Stimulated activated CD4-positive, alpha-beta T cell treated with anti-CD3 and anti-CD28 coated beads, Interleukin-12 subunit alpha, Interleukin-12 subunit beta, amount 100 ng/mL, for 4 hours (primary cell): Measurements from ENCODE around the gene KRT79.

Experiments used
- DNase-seq: peaks from one replicate; pipeline ENCODE4 v3.0.0-alpha.2; 2020

The KRT79 gene

DNA sequence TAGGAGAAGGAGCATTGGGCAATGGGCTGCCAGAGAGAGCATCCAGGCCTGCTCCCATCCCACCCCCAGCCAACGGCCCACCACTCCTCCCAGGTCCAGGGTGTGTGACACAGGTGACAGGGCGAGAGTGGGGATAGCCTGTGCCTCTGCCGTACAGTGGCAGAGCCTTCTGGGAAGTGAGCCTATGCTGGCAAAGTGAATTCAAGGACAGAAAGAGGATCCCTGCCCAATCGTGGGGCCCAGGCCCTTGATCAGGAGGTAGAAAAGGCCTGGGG lies 553 bp upstream of the KRT79 start:
- no peak for DNase-seq

DNA sequence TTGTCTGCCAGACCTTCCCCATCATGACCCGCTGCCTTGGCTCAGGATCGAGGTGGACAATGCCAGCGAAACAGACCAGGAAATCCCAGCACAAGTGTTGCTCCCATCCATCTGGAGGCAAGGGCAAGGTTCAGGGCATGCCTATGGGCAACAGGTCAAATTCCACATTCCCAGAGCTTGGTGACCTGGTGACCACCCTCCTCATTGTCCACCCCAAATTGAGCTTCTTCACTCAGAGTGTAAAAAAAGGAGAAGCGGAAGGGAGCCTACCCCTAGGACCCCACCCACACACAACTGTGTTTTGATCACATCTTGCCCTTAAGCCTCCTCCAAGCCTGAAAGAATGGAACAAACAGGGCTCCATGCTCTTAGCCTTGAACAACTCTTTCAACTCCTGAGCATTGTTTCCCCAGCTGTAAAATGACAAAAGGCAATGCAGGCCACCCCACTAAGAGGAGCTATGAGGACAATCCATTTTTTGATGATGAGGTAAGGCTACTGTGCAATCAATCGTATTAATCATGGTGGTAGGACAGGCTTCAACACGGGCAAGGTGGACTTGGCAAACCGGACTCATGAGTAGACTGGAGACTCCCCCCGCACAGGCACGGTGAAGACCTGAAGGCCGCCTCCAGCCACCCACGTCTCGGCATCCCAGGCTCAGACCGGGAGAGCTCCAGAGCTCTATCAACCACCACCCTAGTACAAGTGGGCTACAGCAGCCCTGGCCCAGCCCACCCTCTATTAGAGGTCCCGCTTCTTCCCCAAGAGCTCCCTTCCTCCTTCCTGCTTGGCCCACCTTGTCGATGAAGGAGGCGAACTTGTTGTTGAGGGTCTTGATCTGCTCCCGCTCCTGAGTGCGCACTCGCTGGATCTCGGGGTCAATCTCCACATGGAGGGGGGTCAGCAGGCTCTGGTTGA lies 866 bp downstream of the KRT79 start:
- no peak for DNase-seq

GRCh38 chr12:52832451-52832850 lies 1.7 kb downstream of the KRT79 start:
- DNase-seq, result no peak

DNA sequence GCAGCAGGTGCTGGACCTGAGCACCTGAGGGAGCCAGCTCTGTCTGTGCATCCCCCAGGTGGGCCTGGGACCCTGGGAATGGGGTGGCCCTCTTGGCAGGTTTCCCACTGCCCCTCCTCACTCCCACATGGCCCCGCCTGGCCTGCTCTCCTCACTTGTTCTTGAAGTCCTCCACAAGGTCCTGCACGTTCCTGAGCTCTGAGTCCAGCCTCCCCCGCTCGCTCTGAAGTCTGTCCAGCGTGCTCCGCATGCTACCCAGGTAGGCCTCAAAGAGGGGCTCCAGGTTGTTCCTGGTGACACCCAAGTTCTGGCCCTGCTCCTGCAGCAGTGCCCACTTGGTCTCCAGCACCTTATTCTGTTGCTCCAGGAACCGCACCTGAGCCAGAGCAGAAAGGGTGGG lies 2.9 kb downstream of the KRT79 start:
- no peak for DNase-seq

GRCh38 chr12:52829986-52830770 lies 3.9 kb downstream of the KRT79 start:
- DNase-seq, result no peak

GRCh38 chr12:52828591-52829021 lies 5.5 kb downstream of the KRT79 start:
- no peak for DNase-seq

DNA sequence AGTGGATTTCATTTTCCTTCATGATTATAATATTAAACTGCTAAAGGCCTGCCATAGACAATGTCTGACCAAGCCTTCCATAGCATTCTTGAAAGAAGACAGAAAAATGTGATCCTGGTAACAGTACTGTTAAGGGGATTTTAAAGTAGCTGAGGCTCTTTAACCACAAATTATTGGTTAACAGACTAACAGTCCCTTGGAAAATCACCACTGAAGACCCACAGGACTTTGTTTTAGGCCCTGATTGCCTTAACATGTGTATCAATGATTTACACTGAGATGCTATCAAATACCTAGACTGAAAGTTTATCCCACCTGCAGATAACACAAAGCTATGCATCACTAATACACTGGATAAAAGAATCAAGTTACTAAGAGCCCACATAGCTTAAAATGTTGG lies 6.0 kb downstream of the KRT79 start:
- DNase-seq, result no peak

GRCh38 chr12:52827499-52828090 lies 6.5 kb downstream of the KRT79 start:
- no peak for DNase-seq

DNA sequence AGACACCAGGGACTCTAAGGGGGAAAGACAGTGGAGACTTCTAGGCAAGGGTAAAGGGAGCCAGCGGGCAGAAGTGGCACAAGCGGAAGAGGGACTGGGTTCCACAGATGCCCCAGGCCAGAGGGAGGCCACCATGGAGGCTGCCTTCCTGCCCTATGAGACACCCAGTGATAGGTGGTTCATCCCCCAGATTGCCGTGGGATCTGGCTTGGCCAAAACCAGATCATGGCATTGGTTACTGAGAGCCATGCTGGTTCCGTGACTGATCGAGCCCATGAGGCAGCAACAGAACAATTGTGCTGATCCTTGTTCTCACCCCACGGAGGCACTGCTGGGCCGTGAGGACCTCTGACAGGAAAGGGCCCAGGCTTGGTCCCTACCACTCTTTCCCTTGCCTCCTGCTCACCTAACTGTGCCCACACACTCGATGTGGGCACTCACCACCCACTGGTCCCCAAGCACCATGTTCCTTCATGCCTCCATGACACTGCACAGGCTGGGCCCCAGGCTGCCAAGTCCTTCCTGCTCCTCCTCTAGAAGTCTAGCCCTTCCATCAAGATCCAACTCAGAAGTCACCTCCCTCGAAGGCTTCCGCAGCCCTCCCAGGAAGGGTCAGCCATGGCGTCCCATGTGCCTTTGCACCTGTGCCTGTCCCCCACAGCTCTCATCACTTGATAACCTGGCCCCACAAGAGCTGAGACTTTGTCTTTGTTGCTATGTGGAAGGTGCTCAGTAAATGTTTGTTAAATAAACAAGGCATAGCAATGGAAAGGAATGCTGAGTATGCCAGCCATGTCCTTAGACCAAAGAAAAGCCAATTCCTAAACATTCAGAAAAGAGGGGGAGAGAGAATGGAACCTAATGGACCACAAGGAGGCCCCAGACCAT lies 7.3 kb downstream of the KRT79 start:
- no peak for DNase-seq

DNA sequence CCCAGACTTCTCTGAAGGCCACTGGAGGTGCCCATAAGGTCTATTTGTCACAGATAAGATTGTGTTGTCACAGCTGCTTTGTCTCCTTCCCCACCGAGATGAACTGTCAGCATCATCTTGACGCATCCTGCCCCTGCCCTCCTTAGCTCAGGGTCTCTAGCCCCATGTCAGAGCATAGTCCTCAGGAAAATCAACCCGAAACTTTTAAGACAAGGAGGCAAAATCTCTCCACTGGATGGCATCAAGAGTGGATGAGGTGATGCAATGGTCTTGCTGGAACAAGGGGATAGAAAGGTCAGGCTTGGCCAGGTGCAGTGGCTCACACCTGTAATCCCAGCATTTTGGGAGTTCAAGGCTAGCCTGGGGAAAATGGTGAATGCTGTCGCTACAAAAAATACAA lies 8.2 kb downstream of the KRT79 start:
- no peak for DNase-seq

GRCh38 chr12:52824741-52825410 lies 9.2 kb downstream of the KRT79 start:
- DNase-seq, result no peak

GRCh38 chr12:52823761-52824450 lies 10.2 kb downstream of the KRT79 start:
- DNase-seq, result no peak

- no peak for DNase-seq
Observed at GRCh38 chr12:52822771-52823510, 11.2 kb downstream of the KRT79 start.

- no peak for DNase-seq
Observed at GRCh38 chr12:52821826-52822660, 12.1 kb downstream of the KRT79 start.

DNA sequence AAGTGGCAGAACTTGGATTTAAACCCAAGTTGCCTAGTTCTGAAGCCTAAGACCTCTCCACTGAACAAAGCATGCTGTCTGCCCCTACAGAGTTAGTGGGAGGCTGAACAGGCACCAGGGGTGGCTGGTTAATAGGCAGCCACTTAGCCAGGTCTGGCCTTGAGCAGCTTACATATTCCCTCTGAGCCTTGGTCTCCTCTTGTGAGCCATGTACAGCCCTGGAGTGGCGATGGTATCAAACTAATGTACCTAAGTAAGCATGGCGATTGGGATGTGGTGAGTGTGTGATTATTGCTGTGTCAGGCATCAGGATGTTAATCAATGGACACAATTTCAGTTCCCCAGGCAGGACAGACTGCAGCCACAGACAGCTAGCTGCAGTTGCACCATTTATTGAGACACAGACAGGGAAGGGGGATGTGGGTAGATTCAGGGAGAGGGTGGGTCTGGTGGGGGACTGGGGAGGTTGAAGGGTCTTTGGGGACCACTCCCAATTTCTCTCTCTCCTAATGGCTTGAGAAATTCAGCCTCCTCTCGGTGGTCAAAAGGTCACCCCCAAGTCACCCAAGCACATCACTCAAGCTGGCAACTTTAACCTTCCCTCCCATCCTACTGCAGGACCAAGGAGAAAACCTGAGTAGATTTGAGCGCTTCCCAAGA lies 12.9 kb downstream of the KRT79 start:
- DNase-seq, result no peak

GRCh38 chr12:52820521-52820920 lies 13.6 kb downstream of the KRT79 start:
- no peak for DNase-seq

GRCh38 chr12:52819731-52820510 lies 14.2 kb downstream of the KRT79 start:
- DNase-seq, result no peak

- no peak for DNase-seq
Observed at GRCh38 chr12:52818887-52819420, 15.2 kb downstream of the KRT79 start.
